Pons (tissue), 1 donor: Measurements from ENCODE around the gene GPR15.
A peak's percentile ranks its signal among the peaks of the same experiment; 100 is the strongest.

Source experiments
- DNase-seq: peaks from one replicate; pipeline ENCODE4 v3.0.0-alpha.2; 2016; ENCODE audit warnings: low spot score

The GPR15 gene

DNA sequence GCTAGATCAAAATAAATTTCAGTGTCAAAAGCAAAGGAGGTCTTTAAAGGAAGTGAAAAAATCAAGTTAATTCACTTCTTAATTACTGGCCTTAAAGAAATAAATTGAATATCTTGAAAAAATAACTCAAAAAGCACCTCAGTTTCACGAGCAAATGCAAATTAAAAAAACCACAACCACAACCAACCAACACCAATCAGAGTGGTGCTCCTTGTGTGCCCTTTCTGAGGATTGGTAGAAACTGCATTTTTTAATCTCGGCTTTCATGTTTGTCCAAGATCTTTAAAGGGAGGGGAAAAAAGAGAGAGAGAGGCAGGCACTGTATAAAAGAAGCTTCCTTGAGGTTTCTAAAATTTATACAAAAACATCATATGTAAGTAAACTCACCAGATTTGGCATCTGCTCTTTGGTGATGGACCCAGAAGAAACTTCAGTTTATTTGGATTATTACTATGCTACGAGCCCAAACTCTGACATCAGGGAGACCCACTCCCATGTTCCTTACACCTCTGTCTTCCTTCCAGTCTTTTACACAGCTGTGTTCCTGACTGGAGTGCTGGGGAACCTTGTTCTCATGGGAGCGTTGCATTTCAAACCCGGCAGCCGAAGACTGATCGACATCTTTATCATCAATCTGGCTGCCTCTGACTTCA, at the start of gene GPR15:
Gene GPR15, plus strand, starts transcription at position 357 of the 653 bp plus-strand sequence. Its CDS starts 56 bp downstream, at position 413.
- DNase-seq: no peak

DNA sequence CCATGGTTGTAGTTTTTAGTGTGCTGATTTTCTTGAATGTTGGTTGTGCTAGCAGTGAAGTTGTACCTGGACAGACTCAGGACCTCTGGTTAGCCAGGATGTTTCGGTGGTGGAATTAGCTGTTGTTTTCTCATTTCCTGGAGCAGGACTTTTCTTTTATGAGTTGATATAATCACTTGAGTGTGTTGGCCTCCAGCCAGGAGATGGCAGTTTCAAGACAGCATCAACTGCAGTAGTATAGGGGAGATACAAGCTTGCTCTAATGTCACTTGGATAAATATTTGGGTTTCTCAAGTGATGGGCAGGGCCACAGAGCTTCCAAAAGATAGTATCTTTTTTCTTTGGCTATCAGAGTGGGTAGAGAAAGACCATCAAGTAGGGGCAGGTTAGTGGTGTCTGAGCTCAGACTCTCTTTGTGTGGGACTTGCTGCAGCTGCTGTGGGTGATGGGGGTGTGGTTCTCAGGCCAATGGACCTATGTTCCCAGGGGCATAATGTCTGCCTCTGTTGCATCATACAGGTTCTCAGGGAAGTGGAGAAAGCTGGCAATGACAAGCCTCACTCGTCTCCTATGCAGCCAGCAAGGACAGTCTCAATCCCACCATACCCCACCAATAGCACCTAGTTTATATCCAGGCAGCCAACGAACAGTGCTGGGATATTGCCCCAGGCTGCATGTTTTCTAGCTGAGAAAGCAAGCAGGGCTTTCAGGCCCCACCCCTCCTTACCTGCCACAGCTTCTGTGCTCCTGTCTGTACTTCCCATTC, 48.9 kb upstream of the GPR15 start:
- no peak for DNase-seq

DNA sequence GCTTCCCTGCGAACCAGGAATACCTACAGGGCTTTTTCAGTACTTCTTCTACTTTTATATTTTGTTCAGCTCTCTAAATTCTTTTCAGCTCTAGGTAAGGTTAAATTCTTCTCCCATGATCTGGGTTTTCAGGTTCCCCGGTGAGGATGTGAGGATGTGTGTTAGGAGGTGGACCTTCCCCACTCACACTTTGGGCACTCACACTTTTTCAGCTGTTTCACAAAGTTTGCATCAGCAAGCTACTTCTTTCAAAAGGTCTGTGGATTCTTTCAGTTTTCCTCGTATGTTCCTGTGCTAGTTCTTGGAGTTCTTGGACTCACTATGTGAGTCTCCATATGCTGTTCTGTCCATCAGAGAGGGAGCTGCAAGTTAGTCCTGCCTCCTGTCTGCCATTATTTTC, 48.2 kb upstream of the GPR15 start:
- no peak for DNase-seq

DNA sequence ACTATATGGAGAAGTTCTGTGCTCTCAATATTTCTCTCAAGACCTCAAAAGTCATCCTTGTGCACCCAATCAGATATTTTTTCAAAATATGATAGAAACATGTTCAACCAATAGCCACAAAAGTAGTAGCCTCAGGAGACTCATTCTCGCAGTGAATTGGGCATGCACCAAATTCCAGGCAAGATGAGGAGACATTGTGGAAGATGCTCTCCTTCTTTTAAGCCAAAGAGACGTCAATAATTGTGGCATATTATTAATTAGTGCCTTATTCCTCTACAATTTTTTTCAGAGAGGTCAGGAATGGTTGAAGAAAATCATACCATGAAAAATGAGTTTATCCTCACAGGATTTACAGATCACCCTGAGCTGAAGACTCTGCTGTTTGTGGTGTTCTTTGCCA, 34.4 kb upstream of the GPR15 start, which contains the start of gene OR5K2:
Gene OR5K2, plus strand, starts transcription at position 301 of the 400 bp plus-strand sequence. Its CDS starts 0 bp downstream, at position 301.
- DNase-seq: no peak

DNA sequence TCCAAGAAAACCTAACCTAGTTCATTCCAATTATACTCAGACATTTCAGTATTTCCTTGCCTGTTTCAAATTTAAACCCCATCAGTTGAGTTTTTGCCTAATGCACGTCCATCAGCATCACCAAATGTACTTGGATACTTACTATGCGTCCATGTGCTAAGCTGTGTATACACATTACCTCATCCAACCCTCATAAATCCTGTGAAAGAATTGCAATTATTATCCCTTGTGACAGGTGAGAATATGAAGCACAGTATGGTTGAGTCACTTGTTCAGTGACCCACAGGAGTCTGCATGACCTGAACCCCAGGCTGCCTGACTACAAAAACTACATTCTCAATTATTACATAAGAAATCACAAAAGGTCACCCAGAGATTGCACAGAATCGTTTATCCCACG, 31.8 kb upstream of the GPR15 start:
- DNase-seq: no peak

DNA sequence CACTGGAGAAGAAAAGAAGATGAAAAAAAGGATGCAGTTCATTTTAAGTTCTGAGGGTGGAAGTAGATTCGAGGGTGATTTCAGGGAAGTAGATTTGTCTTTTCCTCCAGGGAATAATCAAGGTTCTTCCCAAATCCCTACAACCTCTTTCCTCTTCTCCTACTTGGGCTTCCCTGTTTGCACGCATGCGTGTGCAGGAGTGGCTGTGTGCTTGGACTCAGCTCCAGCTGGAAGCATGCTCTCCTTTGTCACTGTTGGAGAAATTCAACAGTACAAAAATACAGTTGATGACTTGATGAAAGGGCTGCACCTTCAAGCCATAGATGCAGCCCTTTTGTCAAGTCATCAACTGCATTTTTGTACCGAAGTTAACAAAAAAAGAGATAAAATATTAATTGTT, 30.5 kb upstream of the GPR15 start:
- DNase-seq: peak; percentile 76

DNA sequence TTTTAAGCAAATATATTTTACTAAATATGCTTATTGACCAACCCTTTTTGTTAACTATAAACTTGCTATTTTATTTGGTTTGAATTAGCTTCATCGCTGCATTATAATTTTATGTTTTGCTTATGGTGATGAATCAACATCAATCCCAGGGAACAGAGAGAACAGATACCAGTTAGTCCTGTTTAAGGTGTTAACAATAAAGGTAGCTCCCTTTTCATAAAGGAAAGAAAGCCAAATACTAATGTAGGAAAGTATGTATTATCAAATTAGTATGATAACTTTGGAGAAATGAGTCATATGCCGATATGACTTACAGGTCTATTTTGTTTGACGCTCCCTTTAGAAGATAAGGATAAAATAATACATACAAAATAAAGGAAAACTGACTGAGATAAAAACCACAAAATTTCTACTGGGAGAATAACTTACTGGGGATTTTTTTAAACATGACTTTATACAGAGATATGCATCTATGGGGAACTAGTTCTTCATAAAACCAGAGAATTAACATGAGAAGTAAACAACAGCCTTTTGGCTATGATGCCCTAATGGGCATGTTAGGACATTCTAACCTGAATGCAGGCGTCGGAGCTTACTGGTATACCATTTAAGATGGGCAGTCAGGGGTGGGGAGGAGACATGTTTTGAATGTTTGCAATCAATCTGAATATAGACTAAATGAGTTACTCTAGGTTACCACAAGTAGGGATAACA, 29.8 kb upstream of the GPR15 start:
- no peak for DNase-seq

DNA sequence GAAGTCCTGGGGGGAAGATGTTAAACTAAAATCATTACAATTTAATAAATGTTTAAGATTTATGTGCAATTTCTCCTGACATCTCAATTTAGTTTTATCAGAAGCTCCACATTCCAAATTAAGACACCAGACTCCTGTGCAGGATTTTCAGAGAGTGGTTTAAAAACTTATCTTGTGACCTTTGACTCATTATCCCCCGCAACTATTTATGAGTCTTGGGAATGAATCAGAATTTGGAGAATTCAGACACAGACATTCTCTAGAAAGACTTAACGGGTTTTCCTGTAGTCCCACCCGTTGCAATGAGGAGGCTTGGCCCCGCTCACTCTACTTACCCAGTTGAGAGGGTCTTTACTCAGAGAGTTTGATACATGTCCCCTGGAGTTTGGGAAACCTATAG, 27.2 kb upstream of the GPR15 start:
- no peak for DNase-seq

DNA sequence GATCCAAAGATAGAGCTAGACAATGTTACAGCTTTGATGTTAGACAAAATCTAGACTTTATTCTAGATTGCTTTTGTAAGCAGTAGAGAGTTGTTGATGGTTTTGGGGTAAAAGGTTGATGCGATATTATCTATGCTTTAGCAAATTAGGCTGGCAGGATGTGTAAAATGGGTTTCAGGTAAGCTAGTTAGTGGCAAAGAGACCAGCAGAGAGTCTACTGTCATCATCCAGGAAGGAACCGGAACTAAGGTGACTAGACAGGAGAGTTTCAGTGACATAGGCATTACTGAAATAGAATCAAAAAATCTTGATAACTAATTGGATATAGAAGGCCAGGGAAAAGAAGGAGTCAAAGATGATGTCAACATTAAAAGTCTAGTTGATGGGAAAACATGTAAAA, 23.2 kb upstream of the GPR15 start:
- no peak for DNase-seq

DNA sequence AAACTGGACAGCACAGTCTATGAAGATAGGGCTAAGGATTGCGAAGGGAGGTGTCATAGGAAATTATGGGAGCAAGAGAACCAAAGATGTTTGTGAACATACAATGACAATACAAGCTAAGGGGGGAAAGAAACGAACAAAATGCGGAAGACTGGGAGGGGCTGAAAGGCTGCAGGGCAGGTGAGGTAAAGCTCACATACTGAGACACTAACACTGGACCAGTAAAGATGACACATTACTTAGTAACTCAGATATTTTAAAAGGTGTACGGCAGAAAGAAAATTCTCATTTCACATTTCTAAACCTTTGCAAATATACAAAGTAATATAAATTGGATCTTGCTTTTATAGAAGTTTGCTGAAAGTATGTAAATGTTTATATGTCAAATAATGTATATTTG, 19.2 kb upstream of the GPR15 start:
- no peak for DNase-seq

DNA sequence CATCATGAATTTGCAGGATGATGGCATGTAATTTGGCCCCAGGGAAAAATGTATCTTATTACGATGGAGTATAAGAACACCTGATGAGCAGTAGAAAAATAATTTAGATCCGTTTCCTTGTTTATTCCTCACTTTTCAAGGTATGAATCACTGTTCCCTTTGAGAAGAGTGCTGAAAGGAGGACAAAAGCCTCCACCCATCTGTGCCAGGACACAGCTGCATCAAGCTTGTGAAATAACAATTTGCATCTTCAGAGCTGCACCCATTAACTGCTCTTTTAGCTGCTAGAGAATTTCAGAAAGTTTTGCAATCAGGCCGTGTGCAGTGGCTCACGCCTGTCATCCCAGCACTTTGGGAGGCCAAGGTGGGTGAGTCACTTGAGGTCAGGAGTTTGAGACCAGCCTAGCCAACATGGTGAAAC, 18.7 kb upstream of the GPR15 start:
- DNase-seq: peak; percentile 60

DNA sequence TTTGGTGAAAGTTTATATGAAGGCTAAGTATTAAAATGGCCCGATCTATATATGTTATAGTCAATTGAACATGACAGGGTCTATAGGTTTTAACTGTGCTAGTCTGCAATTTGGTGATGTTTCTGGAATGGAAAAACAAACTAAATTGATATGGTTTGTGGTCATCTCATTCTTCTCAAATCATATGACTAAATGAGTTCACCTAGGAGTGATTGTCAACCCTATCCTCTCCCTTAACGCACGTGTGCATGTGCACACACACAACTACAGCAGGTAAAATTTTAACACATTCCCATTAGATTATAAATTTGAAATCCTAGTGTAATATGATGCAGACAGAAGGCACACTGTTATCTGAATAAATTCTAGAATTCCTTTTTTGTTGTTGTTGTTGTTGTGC, 18.0 kb upstream of the GPR15 start:
- no peak for DNase-seq

DNA sequence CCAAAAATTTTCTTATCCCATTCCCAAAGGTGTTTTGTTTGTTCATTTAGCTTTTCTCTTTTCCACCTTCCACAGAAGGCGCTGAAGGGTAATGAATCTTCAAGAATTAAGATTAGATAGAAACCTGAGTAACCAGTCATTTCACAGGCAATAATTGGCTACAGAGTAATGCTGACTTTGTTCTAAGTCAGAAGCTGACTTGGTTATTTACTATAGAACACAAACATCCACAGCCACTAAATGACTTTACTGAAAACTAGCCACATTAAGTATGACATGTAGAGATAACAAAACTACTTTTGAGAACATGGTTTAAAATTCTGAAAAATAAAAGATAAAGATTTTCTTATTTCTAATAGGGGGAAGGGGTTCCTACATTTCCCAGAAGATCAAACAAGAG, 16.8 kb upstream of the GPR15 start:
- DNase-seq: no peak

DNA sequence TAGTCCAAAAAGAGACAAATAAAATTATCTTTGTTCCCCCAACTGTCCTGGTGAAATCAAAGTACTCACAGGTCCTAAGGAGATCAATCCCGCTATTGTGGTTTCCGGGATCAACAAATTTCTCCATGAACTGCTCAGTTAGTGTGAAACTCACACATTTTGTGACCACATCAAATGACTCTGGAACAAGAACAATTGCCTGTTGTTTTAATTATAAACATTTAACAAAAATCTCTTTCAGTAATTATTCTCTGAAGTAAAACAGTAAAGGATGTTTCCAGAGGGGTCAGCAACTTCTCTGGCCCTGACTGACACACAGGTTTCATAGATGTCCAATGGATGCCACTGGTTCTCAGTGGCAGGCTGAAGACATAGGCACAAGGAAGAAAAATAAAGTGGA, 13.0 kb upstream of the GPR15 start:
- peak; percentile 99 for DNase-seq

DNA sequence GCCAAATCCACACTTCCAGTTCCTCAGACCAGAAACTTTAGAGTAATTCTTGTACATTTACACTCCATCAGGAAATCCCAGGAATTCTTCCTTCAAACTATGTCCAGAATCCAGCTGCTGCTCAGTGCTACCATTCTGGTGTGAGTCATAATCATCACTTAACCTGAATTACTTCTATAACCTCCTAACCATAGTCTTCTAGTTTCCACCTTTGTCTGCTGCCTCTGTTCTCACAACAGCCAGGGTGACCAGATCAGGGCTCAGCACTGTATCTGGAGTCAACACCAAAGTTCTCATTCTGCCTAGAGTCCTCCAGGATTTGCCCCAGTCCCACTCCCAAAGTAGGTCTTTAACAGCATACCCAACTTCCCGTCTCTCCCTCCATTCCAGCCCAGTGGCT, 12.4 kb upstream of the GPR15 start:
- DNase-seq: no peak

DNA sequence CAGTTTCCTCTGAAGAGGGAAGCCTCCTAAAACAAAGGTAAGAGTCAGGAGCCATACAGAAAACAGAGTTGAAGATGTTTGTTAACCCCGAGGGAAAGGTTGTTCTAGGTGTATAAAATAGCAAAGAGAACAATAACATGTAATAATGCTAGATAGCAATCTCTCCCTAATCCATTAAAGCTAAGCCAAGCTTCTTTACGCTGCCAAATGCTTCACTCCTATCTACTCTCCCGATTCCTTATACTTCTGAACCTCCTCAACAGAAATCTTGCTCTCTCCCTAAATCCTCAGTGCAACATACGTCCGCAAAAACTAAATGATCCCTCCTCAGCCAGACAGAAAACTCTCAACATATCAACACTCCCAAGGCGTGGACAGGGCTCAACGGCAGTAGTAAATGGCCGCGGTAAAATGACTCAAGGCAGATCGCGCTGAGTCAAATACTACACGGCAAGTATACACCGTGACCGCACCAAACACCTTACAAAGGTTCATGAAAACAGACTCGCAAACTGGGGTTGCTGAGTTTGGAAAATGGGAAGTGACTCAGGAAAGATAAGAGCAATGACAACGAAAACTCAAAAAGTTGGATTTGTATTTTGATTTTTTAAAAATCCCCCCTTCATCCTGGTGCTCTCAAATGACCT, 9.8 kb upstream of the GPR15 start:
- DNase-seq: peak; percentile 66

DNA sequence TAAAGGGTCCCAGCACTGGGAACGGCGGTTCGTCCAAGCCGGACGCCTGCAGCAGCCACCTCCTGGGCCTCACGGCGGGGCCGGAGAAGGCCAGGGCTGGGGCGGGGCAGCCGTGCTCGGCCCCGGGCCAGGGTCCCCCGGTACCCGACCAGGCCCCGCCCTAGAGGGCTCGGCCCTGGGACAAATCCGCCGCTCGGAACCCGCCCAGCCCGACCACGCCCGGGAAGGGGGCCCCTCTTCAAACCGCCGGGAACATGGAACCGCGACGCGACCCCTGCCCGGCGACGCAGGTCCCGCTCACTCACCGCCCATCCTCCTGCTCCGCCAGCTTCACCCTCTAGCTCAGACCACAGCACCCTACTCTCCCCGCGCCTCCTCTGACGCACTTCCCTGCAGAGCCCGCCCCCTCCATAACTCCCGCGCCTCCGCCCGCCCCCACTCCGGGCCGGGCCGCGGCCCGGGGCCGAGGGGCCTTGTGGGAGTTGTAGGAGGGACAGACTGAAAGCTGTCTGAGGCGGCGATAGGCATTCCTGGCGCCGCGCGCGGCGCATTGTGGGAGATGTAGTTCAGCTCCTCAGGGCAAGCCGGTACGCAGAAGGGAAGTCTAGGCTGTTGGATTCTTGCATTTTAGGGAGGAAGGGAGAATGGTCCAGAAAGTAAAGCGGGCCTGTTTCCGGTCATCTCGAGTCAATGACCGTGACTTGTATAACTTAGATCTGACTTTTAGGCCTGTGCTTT, 9.1 kb upstream of the GPR15 start, which contains the start of gene CLDND1:
Gene CLDND1, minus strand, starts transcription at position 359 of the 738 bp plus-strand sequence. CDS start 1,478 bp downstream, outside the sequence.
- DNase-seq: peak; percentile 99

DNA sequence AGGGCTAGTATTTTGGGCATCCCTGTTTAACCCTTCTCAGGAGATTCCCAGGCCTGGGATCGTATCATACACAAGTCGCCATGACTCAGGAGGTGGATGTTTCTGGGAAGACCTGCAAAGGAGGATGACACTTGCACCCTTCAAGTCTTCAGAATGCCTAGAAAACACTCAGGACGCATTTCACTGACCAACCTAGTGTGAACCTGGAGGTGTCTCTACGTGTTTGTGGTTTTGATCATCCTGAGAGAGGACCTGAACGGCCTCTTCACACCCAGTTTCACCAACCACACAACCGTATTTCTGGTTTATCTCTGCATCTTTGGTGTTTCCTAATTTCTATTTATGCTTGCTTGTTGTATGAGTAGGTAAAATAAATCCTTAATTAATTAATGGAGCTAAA, 6.3 kb upstream of the GPR15 start:
- DNase-seq: no peak

DNA sequence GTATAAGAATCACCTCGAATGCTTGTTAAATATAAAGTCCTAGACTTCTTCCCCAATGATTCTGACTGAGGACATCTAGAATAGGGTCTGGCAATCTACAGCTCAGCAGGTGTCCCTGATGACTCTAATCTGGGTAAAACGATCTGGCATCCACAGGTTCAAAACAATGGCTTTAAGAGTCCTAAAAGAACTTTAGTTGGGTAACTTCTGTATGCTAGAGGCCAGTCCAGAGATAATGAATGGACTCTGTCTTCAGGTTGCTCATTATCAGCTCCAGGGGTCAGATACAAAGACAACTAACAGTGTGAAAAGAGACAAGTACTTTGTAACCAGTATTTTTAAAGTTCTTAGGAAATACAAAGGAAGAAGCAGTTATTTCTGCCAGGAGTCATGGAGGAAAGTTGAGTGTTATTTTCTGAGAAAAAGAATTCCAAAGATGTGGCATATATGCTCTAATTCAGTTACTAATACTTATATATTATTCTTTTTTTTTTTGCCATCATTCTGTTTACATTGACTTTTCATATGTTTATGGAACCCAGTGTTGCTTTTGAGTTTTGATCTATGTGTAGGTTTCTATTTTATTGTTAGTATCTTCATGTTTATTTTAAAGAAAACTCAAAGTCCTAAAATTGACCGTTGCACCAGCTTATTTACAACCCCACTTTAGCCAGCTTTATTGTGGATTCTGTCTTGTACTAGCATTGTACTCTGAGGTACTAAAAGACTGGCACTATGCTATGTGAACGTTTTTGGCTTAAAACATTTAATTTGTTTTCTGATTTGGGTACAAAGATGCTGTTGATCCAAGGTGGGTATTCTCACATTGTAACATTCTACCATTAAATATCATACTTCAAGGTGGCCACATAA, 3.1 kb upstream of the GPR15 start:
- no peak for DNase-seq

DNA sequence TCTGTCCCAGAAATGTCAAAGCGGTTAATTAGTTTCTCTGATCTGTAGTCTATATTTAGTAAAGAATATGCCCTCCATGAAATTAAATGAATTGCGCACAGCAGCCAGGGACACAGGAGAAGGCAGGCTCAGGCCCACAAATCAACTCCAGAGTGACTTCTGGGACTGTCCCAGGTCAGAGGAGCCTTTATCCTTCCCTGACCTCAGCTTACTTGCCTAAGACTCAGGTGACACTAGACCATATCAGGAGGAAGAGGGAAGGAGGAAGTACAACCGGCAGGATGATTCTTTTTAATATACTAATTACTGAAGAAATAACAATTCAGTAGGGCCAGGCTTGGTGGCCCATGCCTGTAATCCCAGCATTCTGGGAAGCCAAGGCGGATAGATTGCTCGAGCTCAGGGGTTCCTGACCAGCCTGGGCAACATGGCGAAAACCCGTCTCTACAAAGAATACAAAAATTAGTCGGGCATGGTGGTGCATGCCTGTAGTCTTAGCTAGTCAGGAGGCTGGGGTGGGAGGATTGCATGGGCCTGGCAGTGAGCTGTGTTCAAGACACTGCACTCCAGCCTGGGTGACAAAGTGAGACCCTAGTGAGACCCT, 1.8 kb upstream of the GPR15 start:
- DNase-seq: no peak
